Neural crest cell (in vitro differentiated cells): ENCODE data around the gene MRTFB. TPM values are rescaled to one million over a fixed set of nuclear protein-coding genes. Genes with fewer than 3 reads are reported as not detected.
A peak's percentile ranks its signal among the peaks of the same experiment; 100 is the strongest.

Source experiments
- DNase-seq: peaks from one replicate; pipeline ENCODE4 v3.0.0; 2021; ENCODE audit warnings: low read depth, mixed read lengths, low spot score
- H3K27ac Mint-ChIP-seq: one replicate; pipeline ENCODE4 v1.8.0; 2021; ENCODE audit warnings: mild to moderate bottlenecking, mixed read lengths; ENCODE audit not compliant: unreplicated experiment
- H3K27me3 Mint-ChIP-seq: 2 replicates; pipeline ENCODE4 v1.8.0; 2021; ENCODE audit warnings: low read depth, mild to moderate bottlenecking, mixed read lengths
- H3K36me3 Mint-ChIP-seq: 2 replicates; pipeline ENCODE4 v1.8.0; 2021; ENCODE audit warnings: low read depth, mild to moderate bottlenecking, mixed read lengths
- H3K4me1 Mint-ChIP-seq: 2 replicates; pipeline ENCODE4 v1.8.0; 2021; ENCODE audit warnings: mixed read lengths
- H3K4me3 Mint-ChIP-seq: one replicate; pipeline ENCODE4 v1.8.0; 2021; ENCODE audit warnings: mild to moderate bottlenecking, mixed read lengths
- H3K9me3 Mint-ChIP-seq: 2 replicates; pipeline ENCODE4 v1.8.0; 2021; ENCODE audit warnings: mixed read lengths
- total RNA-seq: library from RNA; stranded (reverse); gene quantifications from 2 replicates; pipeline ENCODE4 v1.2.1, GENCODE V29; 2021
- TF ChIP-seq, protein P1 (sequence below): fragments of 200-600 bp; sonication (generic); conservative IDR thresholded peaks from 2 replicates; pipeline ENCODE4 v1.5.0; 2021; ENCODE audit warnings: antibody characterized with exemption, mild to moderate bottlenecking

Gene MRTFB
- total RNA-seq, 1 donor from 2014 or later, result 54.8 TPM

DNA sequence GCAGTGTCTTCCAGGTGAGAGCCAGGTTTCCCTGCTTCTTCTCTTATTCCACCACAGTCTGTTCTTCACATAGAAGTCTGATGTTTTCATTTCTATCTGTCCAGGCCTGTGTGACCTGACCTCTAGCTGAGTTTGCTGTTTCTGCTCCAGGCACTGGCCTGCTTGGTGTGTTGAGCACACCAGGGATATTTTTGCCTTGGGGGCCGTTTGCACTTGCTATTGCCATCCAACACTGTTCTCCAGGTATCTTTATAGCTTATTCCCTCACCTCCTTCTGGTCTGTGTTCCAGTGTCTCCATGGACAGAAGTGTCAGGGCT, 41.4 kb downstream of the MRTFB start:
- no peaks in the 10 kb centered on the region for H3K36me3 Mint-ChIP-seq
- H3K4me1 Mint-ChIP-seq, result peaks cover 15% of the 10 kb centered on the region
- no peak overlapping the region for H3K27ac Mint-ChIP-seq
- H3K4me3 Mint-ChIP-seq, result no peak overlapping the region
- H3K27me3 Mint-ChIP-seq, result no peaks in the 10 kb centered on the region
- no peak for DNase-seq
- TF ChIP-seq, protein P1, sequence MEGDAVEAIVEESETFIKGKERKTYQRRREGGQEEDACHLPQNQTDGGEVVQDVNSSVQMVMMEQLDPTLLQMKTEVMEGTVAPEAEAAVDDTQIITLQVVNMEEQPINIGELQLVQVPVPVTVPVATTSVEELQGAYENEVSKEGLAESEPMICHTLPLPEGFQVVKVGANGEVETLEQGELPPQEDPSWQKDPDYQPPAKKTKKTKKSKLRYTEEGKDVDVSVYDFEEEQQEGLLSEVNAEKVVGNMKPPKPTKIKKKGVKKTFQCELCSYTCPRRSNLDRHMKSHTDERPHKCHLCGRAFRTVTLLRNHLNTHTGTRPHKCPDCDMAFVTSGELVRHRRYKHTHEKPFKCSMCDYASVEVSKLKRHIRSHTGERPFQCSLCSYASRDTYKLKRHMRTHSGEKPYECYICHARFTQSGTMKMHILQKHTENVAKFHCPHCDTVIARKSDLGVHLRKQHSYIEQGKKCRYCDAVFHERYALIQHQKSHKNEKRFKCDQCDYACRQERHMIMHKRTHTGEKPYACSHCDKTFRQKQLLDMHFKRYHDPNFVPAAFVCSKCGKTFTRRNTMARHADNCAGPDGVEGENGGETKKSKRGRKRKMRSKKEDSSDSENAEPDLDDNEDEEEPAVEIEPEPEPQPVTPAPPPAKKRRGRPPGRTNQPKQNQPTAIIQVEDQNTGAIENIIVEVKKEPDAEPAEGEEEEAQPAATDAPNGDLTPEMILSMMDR, result no peak
- no peaks in the 10 kb centered on the region for H3K9me3 Mint-ChIP-seq

DNA sequence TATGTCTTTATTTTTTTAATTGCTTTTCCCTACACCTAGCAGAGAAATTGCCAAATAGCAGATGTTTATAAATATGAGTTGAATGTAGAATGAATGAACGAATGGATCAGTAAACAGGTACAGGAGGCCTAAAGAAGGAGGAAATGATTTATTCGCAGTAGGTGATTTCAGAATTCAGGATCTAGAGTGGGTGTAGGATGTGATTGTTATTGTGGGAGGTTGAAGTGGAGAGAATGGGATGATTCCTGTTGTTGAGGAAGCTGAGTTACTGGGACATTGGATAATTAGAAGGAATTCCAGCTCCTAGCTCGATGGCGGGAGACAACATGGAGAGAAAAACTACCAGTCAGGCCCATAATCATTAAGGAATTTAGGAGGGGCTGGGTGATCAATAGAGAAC, 42.2 kb downstream of the MRTFB start:
- Mint-ChIP-seq H3K27me3 (no peaks in the 10 kb centered on the region), H3K4me1 (peaks cover 15% of the 10 kb centered on the region), H3K4me3 (no peak overlapping the region), H3K9me3 (no peaks in the 10 kb centered on the region), H3K27ac (no peak overlapping the region), H3K36me3 (no peaks in the 10 kb centered on the region)
- TF ChIP-seq, protein P1, result no peak
- DNase-seq, result no peak

DNA sequence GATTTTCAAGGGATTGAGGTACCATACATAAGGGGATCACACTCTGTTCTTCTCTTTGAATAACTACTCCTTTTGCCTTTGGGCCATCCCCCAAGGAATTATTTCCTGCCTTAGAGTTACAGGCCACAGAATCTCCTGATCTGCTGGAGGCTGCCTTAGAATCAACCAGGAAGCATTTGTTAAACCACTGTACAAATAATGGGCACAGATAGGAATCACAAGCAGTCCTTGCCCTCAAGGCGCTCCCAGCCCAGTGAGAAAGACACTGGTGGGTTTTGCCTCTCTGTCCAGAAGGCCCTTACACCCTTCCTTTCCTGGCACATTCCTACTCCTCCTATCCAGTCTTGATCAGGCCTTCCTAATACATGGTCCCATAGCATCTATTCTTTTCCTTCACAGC, 45.9 kb downstream of the MRTFB start:
- Mint-ChIP-seq H3K4me3 (no peak overlapping the region), H3K36me3 (peaks cover 3% of the 10 kb centered on the region), H3K4me1 (peaks cover 24% of the 10 kb centered on the region), H3K27ac (no peak overlapping the region), H3K27me3 (no peaks in the 10 kb centered on the region), H3K9me3 (no peaks in the 10 kb centered on the region)
- DNase-seq, result no peak
- TF ChIP-seq, protein P1, result no peak

DNA sequence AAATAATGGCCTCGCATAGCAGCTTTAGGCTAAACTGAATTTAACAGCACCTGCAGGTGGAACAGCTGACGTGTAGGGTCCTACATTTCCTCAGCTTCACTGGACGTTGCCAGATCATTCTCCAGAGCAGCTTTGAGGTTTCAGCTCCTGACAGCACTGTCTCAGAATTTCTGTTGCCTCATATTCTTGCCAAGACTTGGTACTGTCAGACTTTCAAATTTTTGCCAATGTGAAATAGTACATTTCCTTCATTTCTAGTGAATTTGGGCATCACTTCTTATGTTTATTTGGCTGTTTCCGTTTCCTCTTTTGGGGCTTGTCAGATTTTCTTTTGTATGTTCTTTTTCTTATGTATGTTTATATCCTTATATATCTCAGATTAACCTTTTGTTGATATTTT, 48.7 kb downstream of the MRTFB start:
- Mint-ChIP-seq H3K4me3 (no peak overlapping the region), H3K4me1 (peaks cover 29% of the 10 kb centered on the region), H3K27ac (no peak overlapping the region), H3K36me3 (peaks cover 6% of the 10 kb centered on the region), H3K27me3 (no peaks in the 10 kb centered on the region), H3K9me3 (peaks cover 4% of the 10 kb centered on the region)
- no peak for DNase-seq
- TF ChIP-seq, protein P1, result no peak

DNA sequence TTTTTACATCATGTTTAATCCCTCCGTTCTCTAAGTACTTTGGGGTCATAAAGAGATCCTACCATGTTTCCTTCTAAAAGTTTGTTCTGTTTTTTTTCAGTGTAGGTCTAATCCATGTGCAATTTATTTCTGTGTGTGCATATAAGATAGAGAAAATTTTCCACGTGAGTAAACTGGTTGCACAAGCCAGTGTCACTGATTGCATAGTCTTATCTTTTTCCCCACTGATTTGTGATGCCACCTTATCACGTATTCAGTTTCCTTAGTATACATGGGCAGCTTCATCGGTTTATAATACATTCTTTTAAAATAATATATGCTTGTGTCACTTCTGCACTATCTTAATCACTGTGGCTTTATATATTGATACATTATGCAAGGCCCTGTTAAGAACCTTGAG, 49.2 kb downstream of the MRTFB start:
- peaks cover 4% of the 10 kb centered on the region for H3K9me3 Mint-ChIP-seq
- peak overlapping the region; percentile 48 for H3K27ac Mint-ChIP-seq
- peaks cover 34% of the 10 kb centered on the region for H3K4me1 Mint-ChIP-seq
- H3K27me3 Mint-ChIP-seq, result no peaks in the 10 kb centered on the region
- H3K4me3 Mint-ChIP-seq, result no peak overlapping the region
- H3K36me3 Mint-ChIP-seq, result peaks cover 6% of the 10 kb centered on the region
- TF ChIP-seq, protein P1, result no peak
- DNase-seq, result no peak

DNA sequence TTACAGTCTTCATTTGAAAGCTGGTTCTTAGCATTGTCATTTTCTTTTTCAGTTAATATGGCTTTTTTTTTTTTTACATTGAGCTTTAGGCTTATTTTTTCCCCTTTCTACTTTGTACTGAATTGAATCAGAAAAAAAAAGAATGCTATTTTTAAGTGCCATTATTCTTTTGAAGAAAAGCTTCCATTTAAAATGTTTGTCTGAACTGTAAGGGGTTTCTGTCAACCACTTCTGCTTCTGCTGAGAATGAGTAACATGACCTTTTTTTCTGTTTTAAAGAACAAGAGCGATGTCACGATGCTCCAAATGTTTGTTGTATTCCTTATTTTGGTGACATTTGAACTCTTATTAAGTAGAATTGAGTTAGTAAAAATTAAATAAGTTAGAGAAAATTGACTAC, 50.0 kb downstream of the MRTFB start:
- Mint-ChIP-seq H3K9me3 (peaks cover 4% of the 10 kb centered on the region), H3K27ac (no peak overlapping the region), H3K27me3 (no peaks in the 10 kb centered on the region), H3K4me3 (no peak overlapping the region), H3K36me3 (peaks cover 6% of the 10 kb centered on the region), H3K4me1 (peaks cover 35% of the 10 kb centered on the region)
- DNase-seq, result no peak
- TF ChIP-seq, protein P1, result no peak
